Measurements from ENCODE around the gene SSPN.

DNA sequence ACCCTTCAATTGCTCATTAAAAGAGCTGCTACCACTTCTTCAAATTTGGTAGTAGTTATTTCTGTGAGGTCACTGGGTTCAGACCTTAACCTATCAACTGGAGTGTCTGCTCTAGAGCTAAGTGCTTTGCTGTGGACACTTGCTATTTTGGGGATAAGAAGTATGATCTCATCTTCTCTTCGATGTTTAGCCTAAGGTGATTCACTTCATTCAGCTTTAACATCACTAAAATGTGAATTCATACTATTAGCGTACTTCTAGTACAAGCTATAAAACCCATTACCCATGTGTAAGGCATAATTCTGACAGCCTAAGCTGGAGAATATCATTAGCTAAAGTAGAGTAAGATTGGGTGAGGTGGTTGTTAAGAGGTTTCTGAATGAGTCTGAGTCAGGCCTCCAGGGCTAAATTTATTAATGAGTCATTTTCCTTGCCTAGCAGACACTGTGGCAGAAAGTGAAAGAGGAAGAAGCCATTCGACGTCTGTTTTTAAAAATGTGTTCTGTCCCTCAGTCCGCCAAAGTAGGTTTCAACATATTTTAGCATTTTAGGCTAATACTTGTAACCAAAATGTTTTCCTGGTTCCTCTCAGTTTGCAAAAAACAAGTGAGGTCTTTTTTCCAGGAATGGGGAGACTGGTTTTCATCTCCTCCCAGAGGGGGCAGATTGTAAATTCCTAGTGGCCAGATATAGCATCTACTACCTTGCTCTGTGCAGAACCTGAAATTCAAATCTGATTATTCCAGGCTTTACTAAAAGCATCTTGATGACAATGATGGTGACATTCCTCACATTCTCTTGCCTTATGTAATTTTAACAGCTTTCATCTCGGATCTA is 103.6 kb downstream of the SSPN start:
- TF ChIP-seq JUNB (IDR thresholded peaks at IDR 0.05; ENCODE audit: unreplicated experiment) = no peak
- no peak for TF ChIP-seq ZNF331 (CRISPR knock-in tag; IDR thresholded peaks at IDR 0.05; ENCODE audit: low read depth)
- TF ChIP-seq CTCF (conservative IDR thresholded peaks at IDR 0.05; ENCODE audit: low read depth in 2 of 2) = peak in 1 of 2 experiments; percentile 16; a peak in 1 of 4 replicates
